Lung (tissue), 16 donors: ENCODE data around the gene ABHD18. TPM values are rescaled to one million over a fixed set of nuclear protein-coding genes. Genes with fewer than 3 reads are reported as not detected.

ENCODE experiments used
- ATAC-seq: fragments of 200-7000 bp; cut with Tn5 transposase; one replicate; pipeline ENCODE4 v1.9.1; 2020; ENCODE audit warnings: moderate number of reproducible peaks; ENCODE audit not compliant: insufficient read depth, low FRiP score
- DNase-seq, 3 donors: peaks; one replicate each; pipeline ENCODE4 v3.0.0-alpha.2; 2013 to 2017
- H3K27ac ChIP-seq, 2 donors: one replicate each; pipeline ENCODE4 v1.5.1; 2013; ENCODE audit warnings: mild to moderate bottlenecking in 2 of 2, moderate library complexity in 2 of 2, control low read depth in 1 of 2, inconsistent platforms in 1 of 2, low read depth in 1 of 2, low read length in 1 of 2
- H3K27me3 ChIP-seq, 3 donors: one replicate each; pipeline ENCODE4 v1.5.1; 2013; ENCODE audit warnings: low read length in 2 of 3; ENCODE audit not compliant: control insufficient read depth in 3 of 3, insufficient read depth in 3 of 3
- H3K36me3 ChIP-seq, 4 donors: one replicate each; pipeline ENCODE4 v1.5.1; 2013; ENCODE audit warnings: low read length in 4 of 4, mild to moderate bottlenecking in 1 of 4, moderate library complexity in 1 of 4; ENCODE audit not compliant: control insufficient read depth in 4 of 4, insufficient read depth in 4 of 4
- H3K4me1 ChIP-seq, 5 donors: one replicate each; pipeline ENCODE4 v1.5.1; 2013; ENCODE audit warnings: low read length in 5 of 5, mild to moderate bottlenecking in 2 of 5, moderate library complexity in 1 of 5; ENCODE audit not compliant: control insufficient read depth in 5 of 5, insufficient read depth in 5 of 5
- H3K4me3 ChIP-seq: one replicate; pipeline ENCODE4 v1.5.1; 2013; ENCODE audit warnings: mild to moderate bottlenecking, control low read depth, moderate library complexity
- H3K9ac ChIP-seq, 2 donors: one replicate each; pipeline ENCODE4 v1.5.1; 2013; ENCODE audit warnings: low read length in 2 of 2, control low read depth in 1 of 2; ENCODE audit not compliant: insufficient read depth in 1 of 2
- H3K9me3 ChIP-seq, 4 donors: one replicate each; pipeline ENCODE4 v1.5.1; 2013; ENCODE audit warnings: low read length in 3 of 4, mild to moderate bottlenecking in 1 of 4, moderate library complexity in 1 of 4; ENCODE audit not compliant: control insufficient read depth in 4 of 4, insufficient read depth in 3 of 4
- WGBS, 2 donors: extraction: QIAGEN DNeasy Blood & Tissue Kit; methylation state at CpG; one replicate each; pipeline ENCODE4 v1.1.7; 2013; 5-methylcytosine and 5-hydroxymethylcytosine counted together
- long read RNA-seq, 5 donors: transcript quantifications; one replicate each; lab custom pipeline, GENCODE V29; 2026
- polyA plus RNA-seq, 2 donors: library from polyadenylated mRNA; stranded (reverse); fragments of 200-250 nt; gene quantifications; one replicate each; pipeline ENCODE4 v1.2.1, GENCODE V29; 2013
- total RNA-seq, 2 donors: library from RNA; depleted of rRNA in 1 of 2; stranded (reverse); fragments of >200 nt in 1 of 2; gene quantifications; one replicate each; pipeline ENCODE4 v1.2.1, GENCODE V29; 2014 to 2021
- TF ChIP-seq, protein P1 (sequence below): IDR thresholded peaks from 2 replicates; pipeline ENCODE4 v1.5.1; 2012; ENCODE audit warnings: mild to moderate bottlenecking; ENCODE audit errors: control extremely low read depth, extremely low read depth
- donor health status: control.
- donor health status: control.
- donor health status: Bipolar disorder and iron deficiency.
- donor health status: healthy.
- donor health status: DM: yes; HTN: yes; CAD: no.

The ABHD18 gene
- total RNA-seq: 10 to 100 TPM; 10.1 to 16.4 TPM
- polyA plus RNA-seq: 1 to 10 TPM; 4.3 to 4.5 TPM
- long read RNA-seq, donor 1: 0 reads
- long read RNA-seq, donor 2: 0 reads
- long read RNA-seq, donor 3: 0 reads
- long read RNA-seq, donor 4: 0 reads
- long read RNA-seq, donor 5: 0 reads

DNA sequence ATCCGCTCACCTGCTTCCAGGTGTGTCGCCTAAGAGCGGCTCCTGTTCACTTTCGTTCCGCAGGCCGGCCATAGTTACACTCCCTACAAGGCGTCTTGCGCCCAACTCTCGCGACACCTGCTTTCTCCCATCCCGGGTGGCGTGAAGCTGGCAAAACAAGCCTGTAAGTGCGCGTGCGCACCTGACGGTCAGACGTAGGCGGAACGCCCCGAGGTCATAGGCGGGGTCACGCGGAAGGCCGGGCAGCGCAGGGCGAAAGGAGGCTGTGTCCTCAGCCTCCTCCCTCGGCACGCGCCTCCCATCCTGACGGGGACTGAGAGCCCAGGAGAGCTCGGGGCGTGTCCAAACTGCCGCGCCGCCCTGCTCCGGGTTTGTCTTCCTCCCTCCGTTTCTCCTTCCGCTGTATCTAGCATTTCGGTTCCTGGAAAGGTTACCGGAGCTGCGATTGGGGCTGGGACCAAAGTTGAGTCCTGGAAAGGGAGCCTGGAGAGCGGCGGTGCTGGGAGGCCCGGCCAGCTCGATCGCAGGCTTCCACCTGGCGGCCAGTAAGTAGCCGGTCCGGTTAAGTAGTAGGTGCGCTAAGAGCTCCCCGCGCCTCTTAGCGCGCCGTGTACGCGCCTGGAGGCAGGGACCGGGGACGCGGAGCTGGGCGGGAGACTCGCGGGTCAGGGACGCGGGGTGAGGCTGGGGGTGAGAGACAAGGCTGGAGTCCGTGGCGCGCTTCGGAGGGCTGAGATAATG, at the start of gene ABHD18, which contains the start of gene MFSD8:
ABHD18 (plus strand) TSS at position 345 of the 741 bp plus-strand sequence. CDS start 17,550 bp downstream, outside the sequence.
MFSD8 (minus strand) TSS at position 112 of the 741 bp plus-strand sequence; CDS start at position 72, 40 bp downstream.
- 0% methylated on average over 64 to 69 of the region's 69 CpGs for WGBS, 2 donors
- ATAC-seq: peak; percentile 99
- H3K27ac ChIP-seq: peak within 1 kb of the TSS; percentile 91 to 93
- H3K36me3 ChIP-seq: peaks cover 0 to 11% (median 0%) of the 10 kb centered on the region in 4 donors
- peak; percentile 97 to 99 (median 98) for DNase-seq
- H3K9me3 ChIP-seq: no peaks in the 10 kb centered on the region
- H3K9ac ChIP-seq: peak within 1 kb of the TSS; percentile 78 to 84
- TF ChIP-seq, protein P1, sequence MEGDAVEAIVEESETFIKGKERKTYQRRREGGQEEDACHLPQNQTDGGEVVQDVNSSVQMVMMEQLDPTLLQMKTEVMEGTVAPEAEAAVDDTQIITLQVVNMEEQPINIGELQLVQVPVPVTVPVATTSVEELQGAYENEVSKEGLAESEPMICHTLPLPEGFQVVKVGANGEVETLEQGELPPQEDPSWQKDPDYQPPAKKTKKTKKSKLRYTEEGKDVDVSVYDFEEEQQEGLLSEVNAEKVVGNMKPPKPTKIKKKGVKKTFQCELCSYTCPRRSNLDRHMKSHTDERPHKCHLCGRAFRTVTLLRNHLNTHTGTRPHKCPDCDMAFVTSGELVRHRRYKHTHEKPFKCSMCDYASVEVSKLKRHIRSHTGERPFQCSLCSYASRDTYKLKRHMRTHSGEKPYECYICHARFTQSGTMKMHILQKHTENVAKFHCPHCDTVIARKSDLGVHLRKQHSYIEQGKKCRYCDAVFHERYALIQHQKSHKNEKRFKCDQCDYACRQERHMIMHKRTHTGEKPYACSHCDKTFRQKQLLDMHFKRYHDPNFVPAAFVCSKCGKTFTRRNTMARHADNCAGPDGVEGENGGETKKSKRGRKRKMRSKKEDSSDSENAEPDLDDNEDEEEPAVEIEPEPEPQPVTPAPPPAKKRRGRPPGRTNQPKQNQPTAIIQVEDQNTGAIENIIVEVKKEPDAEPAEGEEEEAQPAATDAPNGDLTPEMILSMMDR: peak; percentile 14
- peaks cover 0 to 6% (median 5%) of the 10 kb centered on the region in 5 donors for H3K4me1 ChIP-seq
- H3K27me3 ChIP-seq: no peaks in the 10 kb centered on the region
- peak within 1 kb of the TSS; percentile 76 for H3K4me3 ChIP-seq

DNA sequence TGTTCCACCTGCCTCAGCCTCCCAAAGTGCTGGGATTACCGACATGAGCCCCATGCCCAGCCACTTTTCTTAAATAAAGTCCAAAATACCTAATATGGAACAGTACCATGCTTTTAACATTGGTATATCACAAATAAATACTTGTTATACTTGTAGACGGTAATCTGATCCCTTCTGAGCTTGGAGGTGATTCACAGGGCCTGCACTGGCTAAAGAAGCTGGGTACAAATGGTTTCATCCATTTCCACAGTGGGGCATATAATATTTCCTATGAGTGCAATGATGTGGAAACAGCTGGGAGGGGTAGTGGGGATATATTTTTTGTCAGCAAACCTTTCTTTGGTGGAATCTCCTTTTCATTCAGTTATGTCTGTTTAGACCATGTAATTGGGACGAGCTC, 48.7 kb upstream of the ABHD18 start:
- Histone ChIP-seq H3K4me1 (peaks cover 0 to 3% (median 0%) of the 10 kb centered on the region in 5 donors), H3K9ac (no peak overlapping the region), H3K27me3 (no peaks in the 10 kb centered on the region), H3K4me3 (no peak overlapping the region), H3K9me3 (no peaks in the 10 kb centered on the region), H3K27ac (no peak overlapping the region), H3K36me3 (peaks cover 10 to 14% (median 12%) of the 10 kb centered on the region in 4 donors)
- TF ChIP-seq, protein P1: no peak
- ATAC-seq: no peak
- DNase-seq: no peak
- WGBS, 2 donors: 98% methylated on average over 3 of the region's 3 CpGs

DNA sequence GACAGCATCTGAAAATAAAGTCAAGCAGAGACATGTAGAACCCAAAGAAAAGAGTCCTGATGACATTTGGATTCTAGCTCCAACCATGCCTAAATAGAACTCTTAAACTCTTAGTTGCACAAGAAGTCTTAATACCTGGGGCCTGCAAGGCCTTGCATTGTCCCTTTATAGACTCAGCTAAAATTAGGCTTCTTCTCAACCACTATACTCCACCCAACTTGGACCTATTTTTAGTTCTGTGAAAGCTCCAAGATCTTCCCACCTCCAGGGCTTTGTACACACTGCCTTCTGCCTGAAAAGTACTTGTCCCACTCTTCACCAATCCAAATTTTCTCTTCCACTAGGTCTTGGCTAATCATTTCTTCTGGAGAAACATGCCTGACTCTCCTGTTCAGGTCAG, 48.1 kb upstream of the ABHD18 start:
- TF ChIP-seq, protein P1: no peak
- ATAC-seq: no peak
- Histone ChIP-seq H3K36me3 (peaks cover 10 to 17% (median 13%) of the 10 kb centered on the region in 4 donors), H3K4me1 (peaks cover 0 to 3% (median 0%) of the 10 kb centered on the region in 5 donors), H3K27ac (no peak overlapping the region), H3K9me3 (no peaks in the 10 kb centered on the region), H3K9ac (no peak overlapping the region), H3K27me3 (no peaks in the 10 kb centered on the region), H3K4me3 (no peak overlapping the region)
- DNase-seq: no peak
